ENCODE measurements around the gene PARD3.
"Not testable (repeated sequence)": the region's sequence is repeated elsewhere in the genome, so short reads cannot be mapped to it uniquely, and the experiment has no call there.

The PARD3 gene

GRCh38 chr10:34715511-34716187, 99.4 kb downstream of the PARD3 start:
- no peak for DNase-seq (ENCODE audit: low read depth in 3 of 3)

DNA sequence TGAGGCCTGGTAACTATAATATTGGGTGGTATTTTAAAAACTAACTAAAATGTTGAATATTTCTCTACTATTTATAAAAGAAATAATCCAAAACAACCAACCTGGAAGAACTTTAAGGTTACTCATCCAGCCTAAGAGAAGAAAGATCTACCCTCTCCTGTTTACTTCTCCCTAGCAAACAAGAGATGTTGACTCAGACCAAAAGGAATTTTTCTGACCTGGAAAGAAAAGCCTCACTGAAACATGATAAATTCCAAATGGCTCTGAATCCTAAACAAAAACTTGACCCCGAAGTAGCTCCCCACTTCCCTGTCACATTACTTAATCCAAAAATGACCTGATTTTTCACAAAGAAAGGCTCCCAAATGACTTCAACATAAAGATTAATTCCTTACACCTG, 101.2 kb downstream of the PARD3 start:
- DNase-seq (ENCODE audit: low read depth in 3 of 3): no peak

- DNase-seq (ENCODE audit: low read depth in 3 of 3): no peak
Measured at GRCh38 chr10:34711500-34711899, 103.6 kb downstream of the PARD3 start.

GRCh38 chr10:34710391-34710751, 104.7 kb downstream of the PARD3 start:
- no peak for DNase-seq (ENCODE audit: low read depth in 3 of 3)

GRCh38 chr10:34709637-34710390, 105.3 kb downstream of the PARD3 start:
- DNase-seq (ENCODE audit: low read depth in 3 of 3): no peak

GRCh38 chr10:34707656-34708055, 107.4 kb downstream of the PARD3 start:
- no peak for DNase-seq (ENCODE audit: low read depth in 3 of 3)

GRCh38 chr10:34706992-34707391, 108.1 kb downstream of the PARD3 start:
- not testable (repeated sequence) for DNase-seq (ENCODE audit: low read depth in 3 of 3)

DNA sequence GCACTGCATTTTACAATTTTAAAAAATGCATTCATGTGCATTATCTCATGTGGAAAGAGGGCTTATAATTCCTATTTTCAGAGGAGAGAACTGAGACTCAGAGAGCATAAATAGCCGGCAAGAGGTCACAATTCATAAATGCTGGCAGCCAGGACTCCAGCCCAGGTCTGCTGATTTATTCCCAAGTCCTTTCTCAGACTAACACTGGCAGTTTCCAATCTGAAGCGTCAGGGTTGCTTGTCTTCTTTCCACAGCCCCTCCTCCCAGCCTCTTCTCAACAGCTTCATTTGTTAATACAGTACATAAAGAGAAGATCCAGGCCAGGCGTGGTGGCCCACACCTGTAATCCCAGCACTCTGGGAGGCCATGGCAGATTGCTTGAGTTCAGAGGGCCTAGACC, 108.9 kb downstream of the PARD3 start:
- no peak for DNase-seq (ENCODE audit: low read depth in 3 of 3)

GRCh38 chr10:34705563-34705962, 109.5 kb downstream of the PARD3 start:
- DNase-seq (ENCODE audit: low read depth in 3 of 3): no peak

GRCh38 chr10:34704526-34705184, 110.4 kb downstream of the PARD3 start:
- DNase-seq (ENCODE audit: low read depth in 3 of 3): no peak

- DNase-seq (ENCODE audit: low read depth in 3 of 3): no peak
Measured at GRCh38 chr10:34702982-34703381, 112.1 kb downstream of the PARD3 start.

GRCh38 chr10:34702093-34702937, 112.8 kb downstream of the PARD3 start:
- no peak for DNase-seq (ENCODE audit: low read depth in 3 of 3)

GRCh38 chr10:34701194-34701593, 113.9 kb downstream of the PARD3 start:
- DNase-seq (ENCODE audit: low read depth in 3 of 3): no peak

DNA sequence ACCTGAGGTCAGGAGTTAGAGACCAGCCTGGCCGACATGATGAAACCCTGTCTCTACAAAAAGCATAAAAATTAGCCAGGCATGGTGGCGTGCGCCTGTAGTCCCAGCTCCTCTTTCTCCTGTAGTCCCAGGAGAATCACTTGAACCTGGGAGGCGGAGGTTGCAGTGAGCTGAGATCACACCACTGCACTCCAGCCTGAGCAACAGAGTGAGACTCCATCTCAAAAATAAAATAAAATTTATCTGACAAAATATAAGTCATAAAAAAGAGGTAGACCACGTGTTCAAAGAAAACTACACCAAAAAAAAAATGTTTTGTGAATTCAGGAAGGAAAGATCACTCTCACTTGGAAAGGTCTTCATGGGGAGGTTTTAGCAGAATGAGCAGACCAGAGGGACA, 114.3 kb downstream of the PARD3 start:
- not testable (repeated sequence) for DNase-seq (ENCODE audit: low read depth in 3 of 3)

GRCh38 chr10:34699904-34700517, 115.1 kb downstream of the PARD3 start:
- DNase-seq (ENCODE audit: low read depth in 3 of 3): no peak

GRCh38 chr10:34698979-34699378, 116.1 kb downstream of the PARD3 start:
- DNase-seq (ENCODE audit: low read depth in 3 of 3): no peak

DNA sequence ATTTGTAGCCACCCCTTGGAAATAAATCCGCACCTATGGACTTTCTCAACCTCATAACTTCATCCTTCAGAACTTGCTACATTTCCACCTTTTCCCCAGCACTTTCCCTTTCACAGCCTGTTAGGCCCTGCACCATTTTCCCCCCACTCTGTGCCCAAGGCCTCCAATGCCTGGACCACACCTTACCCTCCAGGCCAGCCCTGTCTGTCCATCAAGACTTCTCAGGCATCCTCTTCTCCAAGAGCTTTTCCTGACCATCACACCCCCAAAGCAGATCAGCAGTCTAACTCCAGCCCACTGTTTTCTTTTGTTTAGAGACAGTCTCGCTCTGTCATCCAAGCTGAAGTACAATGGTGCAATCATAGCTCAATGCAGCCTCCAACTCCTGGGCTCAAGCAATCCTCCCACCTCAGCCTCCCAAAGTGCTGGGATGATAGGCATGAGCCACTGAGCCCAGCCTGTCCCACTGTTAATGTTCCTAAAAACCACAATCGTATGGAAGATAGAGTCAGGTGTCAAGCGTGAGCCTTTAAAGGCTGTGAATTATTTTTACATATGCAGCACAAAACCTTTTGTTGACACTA, 116.8 kb downstream of the PARD3 start:
- no peak for DNase-seq (ENCODE audit: low read depth in 3 of 3)

DNA sequence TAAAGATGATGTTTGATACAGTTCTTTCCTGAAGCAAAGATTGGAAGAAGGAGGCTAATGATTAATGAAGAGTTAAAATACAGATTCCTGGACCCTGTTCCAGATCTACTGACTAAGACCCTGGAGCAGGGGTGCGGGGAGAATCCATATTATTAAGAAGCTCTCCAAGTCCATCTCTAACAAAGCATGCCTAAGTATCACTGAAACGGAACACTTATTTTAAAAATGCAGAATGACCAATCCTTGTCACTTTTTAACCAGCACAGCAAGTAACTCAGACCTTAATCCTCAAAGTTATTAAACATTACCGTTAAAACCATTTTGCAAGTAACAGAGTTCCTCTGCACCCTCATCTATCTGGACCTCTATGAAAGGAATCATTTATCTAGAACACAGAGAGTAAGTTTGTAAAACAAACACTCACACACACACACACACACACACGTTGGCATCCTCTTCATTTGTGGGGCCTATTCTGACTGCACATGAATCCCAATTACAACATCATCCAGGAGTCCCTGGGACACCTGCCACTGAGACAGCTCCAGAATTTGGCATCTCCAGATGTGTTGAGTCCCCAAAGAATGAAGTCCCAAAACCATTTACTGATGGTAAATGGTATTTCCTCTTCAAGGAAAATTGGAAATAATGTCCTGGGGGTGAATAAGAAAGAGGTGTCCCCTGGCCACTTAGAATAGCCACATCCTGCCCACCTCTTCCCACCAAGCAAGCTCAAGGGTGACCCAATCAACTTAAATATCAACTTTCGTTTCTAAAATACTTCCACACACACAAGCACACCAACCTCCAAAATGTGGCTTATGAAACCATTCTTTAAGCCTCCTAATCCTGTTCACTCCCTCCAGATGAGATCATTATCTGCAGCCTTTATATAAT, 117.5 kb downstream of the PARD3 start:
- DNase-seq (ENCODE audit: low read depth in 3 of 3): no peak

DNA sequence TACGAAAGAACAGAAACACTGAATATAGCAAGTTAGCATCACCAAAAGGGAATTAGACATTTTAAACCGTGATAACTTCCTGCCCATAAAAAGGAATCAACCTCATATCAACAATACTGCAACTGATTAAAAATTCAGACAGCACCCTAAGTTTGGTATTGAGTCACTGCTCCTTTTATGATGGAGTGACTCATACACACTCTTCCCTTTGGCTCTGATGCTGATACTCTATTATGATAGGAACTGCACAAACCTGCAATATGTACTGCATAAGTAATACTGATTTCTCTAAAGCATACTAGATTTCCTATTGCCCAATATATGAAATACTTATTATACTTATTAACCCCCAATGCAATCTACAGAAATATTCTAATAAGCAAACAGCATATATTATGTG, 118.7 kb downstream of the PARD3 start:
- DNase-seq (ENCODE audit: low read depth in 3 of 3): no peak

DNA sequence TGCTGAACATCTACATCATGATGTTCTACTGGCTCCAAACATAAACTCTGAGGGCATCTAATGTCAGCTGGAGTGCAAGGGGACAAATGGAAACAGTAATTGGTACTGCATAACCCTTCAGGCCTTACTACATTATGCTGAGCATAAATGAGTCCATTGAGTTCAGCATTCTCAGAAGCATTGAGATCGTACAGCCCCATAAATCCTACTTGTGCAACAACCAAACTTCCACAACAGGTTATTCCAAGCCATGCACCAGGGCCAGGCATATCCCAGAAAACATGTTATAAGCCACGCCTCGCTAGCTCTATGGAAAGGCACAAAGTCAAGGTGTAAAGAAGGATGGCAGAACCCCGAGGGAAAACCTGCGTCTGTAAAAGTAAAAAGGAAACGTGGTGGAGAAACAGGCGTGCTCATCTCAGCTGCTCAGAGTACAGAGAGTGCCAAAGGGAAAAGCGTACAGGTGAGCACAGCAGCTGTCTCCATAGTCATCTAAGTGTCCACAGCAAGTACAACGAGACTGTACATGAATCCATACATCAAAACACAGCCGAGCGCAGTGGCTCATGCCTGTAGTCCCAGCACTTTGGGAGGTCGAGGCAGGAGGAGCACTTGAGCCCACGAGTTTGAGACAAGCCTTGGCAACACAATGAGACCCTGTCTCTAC, 124.6 kb downstream of the PARD3 start:
- DNase-seq (ENCODE audit: low read depth in 3 of 3): no peak

Data from stimulated activated CD4-positive, alpha-beta T cell treated with anti-CD3 and anti-CD28 coated beads, TNF-alpha, amount 100 ng/mL, for 48 hours (primary cell).